Naive thymus-derived CD4-positive, alpha-beta T cell (primary cell): Measurements from ENCODE around the gene RIMBP3B. TPM values are rescaled to one million over a fixed set of nuclear protein-coding genes. Genes with fewer than 3 reads are reported as not detected.
A peak's percentile ranks its signal among the peaks of the same experiment; 100 is the strongest.
"Not testable (repeated sequence)": the region's sequence is repeated elsewhere in the genome, so short reads cannot be mapped to it uniquely, and the experiment has no call there.

Experiments used
- ATAC-seq: fragments of 150-1000 bp; cut with Tn5 transposase; 2 replicates; pipeline ENCODE4 v1.10.0; 2021; ENCODE audit warnings: mild to moderate bottlenecking, moderate library complexity
- CTCF ChIA-PET: fragments of 350-600 bp; sonication (Branson Sonifier 250); formaldehyde crosslinking; loops from one replicate; lab custom pipeline; 2021; ENCODE audit warnings: antibody characterized with exemption; lab: Charles Lee
- POLR2A ChIA-PET: fragments of 350-600 bp; sonication (Branson Sonifier 250); formaldehyde crosslinking; loops from one replicate; lab custom pipeline; 2021; ENCODE audit warnings: antibody characterized with exemption, inconsistent platforms; lab: Charles Lee
- DNase-seq, 9 donors: peaks; one replicate each; pipeline versions ENCODE4 v3.0.0 to v3.0.0-alpha.2; 2020 to 2022; ENCODE audit warnings: mixed read lengths in 1 of 9
- H3K27ac ChIP-seq: one replicate; pipeline ENCODE4 v1.7.0; 2013; ENCODE audit warnings: mild to moderate bottlenecking, low read depth, low read length, moderate library complexity
- H3K27me3 ChIP-seq, 2 donors: one replicate each; pipeline ENCODE4 v1.7.0; 2013; ENCODE audit warnings: low read length in 2 of 2, mild to moderate bottlenecking in 2 of 2, moderate library complexity in 2 of 2; ENCODE audit not compliant: control insufficient read depth in 2 of 2, insufficient read depth in 2 of 2
- H3K36me3 ChIP-seq, 3 experiments: 1 replicate in 2 of 3; 2 replicates in 1 of 3; pipeline ENCODE4 v1.7.0; 2013; ENCODE audit warnings: low read length in 3 of 3, mild to moderate bottlenecking in 3 of 3, moderate library complexity in 1 of 3; ENCODE audit not compliant: insufficient read depth in 3 of 3, control insufficient read depth in 2 of 3
- H3K4me1 ChIP-seq, 2 donors: one replicate each; pipeline ENCODE4 v1.7.0; 2013; ENCODE audit warnings: low read length in 2 of 2, mild to moderate bottlenecking in 2 of 2, moderate library complexity in 1 of 2; ENCODE audit not compliant: control insufficient read depth in 2 of 2, insufficient read depth in 2 of 2
- H3K4me3 ChIP-seq: 2 replicates; pipeline ENCODE4 v1.7.0; 2013; ENCODE audit warnings: mild to moderate bottlenecking, low read length
- H3K9me3 ChIP-seq, 3 experiments: 1 replicate in 2 of 3; 2 replicates in 1 of 3; pipeline ENCODE4 v1.7.0; 2013; ENCODE audit warnings: low read length in 3 of 3; ENCODE audit not compliant: control insufficient read depth in 2 of 3
- H3K27ac Mint-ChIP-seq, 9 donors: one replicate each; pipeline ENCODE4 v1.8.0; 2020 to 2022; ENCODE audit warnings: mixed read lengths in 9 of 9, mild to moderate bottlenecking in 8 of 9, moderate library complexity in 5 of 9, inconsistent platforms in 2 of 9
- H3K27me3 Mint-ChIP-seq, 5 donors: one replicate each; pipeline ENCODE4 v1.8.0; 2021 to 2022; ENCODE audit warnings: mixed read lengths in 5 of 5, mild to moderate bottlenecking in 1 of 5
- H3K36me3 Mint-ChIP-seq, 5 donors: one replicate each; pipeline ENCODE4 v1.8.0; 2020 to 2022; ENCODE audit warnings: mixed read lengths in 5 of 5, mild to moderate bottlenecking in 3 of 5, inconsistent platforms in 1 of 5
- H3K4me1 Mint-ChIP-seq, 7 donors: one replicate each; pipeline ENCODE4 v1.8.0; 2020 to 2022; ENCODE audit warnings: mixed read lengths in 7 of 7, mild to moderate bottlenecking in 3 of 7, inconsistent platforms in 1 of 7
- H3K4me3 Mint-ChIP-seq, 10 donors: one replicate each; pipeline ENCODE4 v1.8.0; 2020 to 2022; ENCODE audit warnings: mild to moderate bottlenecking in 10 of 10, mixed read lengths in 10 of 10, moderate library complexity in 6 of 10, inconsistent platforms in 2 of 10
- H3K9me3 Mint-ChIP-seq, 11 donors: one replicate each; pipeline ENCODE4 v1.8.0; 2020 to 2022; ENCODE audit warnings: mixed read lengths in 11 of 11, mild to moderate bottlenecking in 4 of 11, inconsistent platforms in 1 of 11, moderate library complexity in 1 of 11
- intact Hi-C, 2 donors: fragments of 100-400 bp; cut with micrococcal nuclease; formaldehyde crosslinking; loops; one replicate each; pipeline ENCODE4 v1.15.1; 2023
- polyA plus RNA-seq, 2 donors: library from polyadenylated mRNA; unstranded; fragments of 300-500 nt; fragmentation: Illumina TruSeq; gene quantifications; one replicate each; pipeline ENCODE4 v1.2.3, GENCODE V29; 2021
- total RNA-seq, 6 experiments: library from RNA in 5 of 6; stranded (reverse) in 5 of 6; gene quantifications; 1 replicate in 5 of 6; 2 replicates in 1 of 6; pipeline ENCODE4 v1.2.3 and lab custom pipeline; 2021 to 2026

RIMBP3B gene
- total and polyA plus RNA-seq, 7 experiments from 2014 or later: 0.31 to 4.1 (median 1.1) TPM; not detected in 1

DNA sequence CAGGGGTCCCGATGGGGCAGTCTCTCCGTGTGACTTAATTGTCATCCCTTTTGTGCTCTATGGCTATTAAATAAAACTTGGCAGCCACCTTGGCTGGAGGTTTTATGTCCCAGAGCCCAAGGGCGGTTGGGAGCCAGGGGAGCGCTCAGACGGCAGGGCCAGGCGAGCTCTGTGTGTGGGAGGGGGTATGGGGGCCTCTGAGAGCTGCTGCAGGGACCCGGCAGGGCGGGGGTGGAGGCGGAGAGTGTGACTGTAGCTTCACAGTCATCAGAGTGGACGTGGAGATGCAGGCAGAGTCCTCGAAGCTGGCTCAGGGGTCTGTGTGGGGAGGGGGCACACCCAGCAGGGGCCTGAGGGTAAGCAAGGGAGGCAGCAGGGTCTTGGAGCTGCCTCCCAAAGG, 19.2 kb upstream of the RIMBP3B start:
- H3K36me3 ChIP-seq, H3K4me1 Mint-ChIP-seq, H3K4me1 ChIP-seq, POLR2A ChIA-PET, CTCF ChIA-PET, H3K9me3 Mint-ChIP-seq, ATAC-seq, H3K27ac ChIP-seq, H3K27me3 Mint-ChIP-seq, DNase-seq, intact Hi-C loops, H3K27me3 ChIP-seq, H3K27ac Mint-ChIP-seq, H3K9me3 ChIP-seq, H3K4me3 Mint-ChIP-seq, H3K36me3 Mint-ChIP-seq, H3K4me3 ChIP-seq: not testable (repeated sequence)

DNA sequence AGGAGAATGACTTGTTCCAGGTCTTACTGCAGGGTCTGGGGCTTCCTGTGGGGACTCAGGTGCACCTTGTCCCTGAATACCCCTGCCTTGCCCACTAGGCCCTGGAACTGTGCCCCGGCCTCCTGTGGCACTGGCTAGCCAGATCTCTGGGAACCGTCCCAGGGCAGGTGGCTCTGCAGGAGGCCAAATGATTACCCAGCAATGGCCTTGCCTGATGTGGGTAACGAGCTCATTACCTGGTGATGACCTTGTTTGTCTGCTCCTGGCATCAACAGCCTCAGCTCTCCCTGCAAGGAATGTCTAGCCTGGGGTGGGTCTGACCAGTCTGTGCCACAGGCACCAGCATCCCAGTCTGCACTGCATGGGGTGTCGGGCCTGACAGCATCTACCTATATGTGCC, 18.2 kb upstream of the RIMBP3B start:
- ATAC-seq, H3K4me3 ChIP-seq, H3K9me3 Mint-ChIP-seq, H3K4me1 ChIP-seq, intact Hi-C loops, H3K9me3 ChIP-seq, H3K4me3 Mint-ChIP-seq, POLR2A ChIA-PET, CTCF ChIA-PET, H3K4me1 Mint-ChIP-seq, DNase-seq, H3K27me3 Mint-ChIP-seq, H3K36me3 ChIP-seq, H3K27me3 ChIP-seq, H3K36me3 Mint-ChIP-seq, H3K27ac ChIP-seq, H3K27ac Mint-ChIP-seq: not testable (repeated sequence)

DNA sequence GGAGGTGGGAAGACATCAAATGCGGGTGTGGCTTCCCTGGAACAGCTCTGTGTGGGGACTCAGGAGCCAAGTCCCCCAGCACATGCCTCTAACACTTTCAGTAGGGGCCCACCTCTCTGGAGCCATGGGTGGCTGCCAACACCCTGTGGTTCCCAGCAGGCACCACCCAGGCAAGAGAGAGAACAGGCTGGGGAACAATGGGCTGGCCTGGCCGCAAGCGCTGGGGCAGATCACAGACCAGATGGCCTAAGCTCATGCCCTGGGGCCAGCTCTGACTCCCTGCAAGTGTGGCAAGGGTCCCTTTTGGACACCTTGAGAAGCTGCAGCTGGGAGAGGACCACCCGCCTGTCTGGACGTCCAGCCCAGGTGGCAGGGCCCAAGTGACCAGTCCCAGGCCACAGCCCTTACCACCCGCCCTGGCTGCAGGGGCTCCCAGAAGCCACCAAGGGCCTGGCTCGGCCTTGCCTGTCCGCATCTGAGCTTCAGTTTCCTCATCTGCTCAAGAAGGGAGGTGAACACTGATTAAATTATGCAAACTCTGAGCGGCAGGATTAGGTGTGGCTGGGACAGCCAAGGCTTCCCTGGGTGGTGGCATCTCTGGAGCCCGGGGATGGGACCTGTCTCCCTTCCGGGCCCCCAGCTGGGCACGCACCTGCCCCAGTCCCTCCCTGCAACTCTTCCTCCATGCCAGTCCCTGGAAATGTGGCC, 14.8 kb upstream of the RIMBP3B start:
- H3K9me3 Mint-ChIP-seq, H3K4me3 Mint-ChIP-seq, intact Hi-C loops, ATAC-seq, POLR2A ChIA-PET, CTCF ChIA-PET, H3K4me3 ChIP-seq, H3K4me1 Mint-ChIP-seq, H3K4me1 ChIP-seq, H3K9me3 ChIP-seq, H3K27ac ChIP-seq, DNase-seq, H3K27me3 Mint-ChIP-seq, H3K36me3 Mint-ChIP-seq, H3K27ac Mint-ChIP-seq, H3K27me3 ChIP-seq, H3K36me3 ChIP-seq: not testable (repeated sequence)

DNA sequence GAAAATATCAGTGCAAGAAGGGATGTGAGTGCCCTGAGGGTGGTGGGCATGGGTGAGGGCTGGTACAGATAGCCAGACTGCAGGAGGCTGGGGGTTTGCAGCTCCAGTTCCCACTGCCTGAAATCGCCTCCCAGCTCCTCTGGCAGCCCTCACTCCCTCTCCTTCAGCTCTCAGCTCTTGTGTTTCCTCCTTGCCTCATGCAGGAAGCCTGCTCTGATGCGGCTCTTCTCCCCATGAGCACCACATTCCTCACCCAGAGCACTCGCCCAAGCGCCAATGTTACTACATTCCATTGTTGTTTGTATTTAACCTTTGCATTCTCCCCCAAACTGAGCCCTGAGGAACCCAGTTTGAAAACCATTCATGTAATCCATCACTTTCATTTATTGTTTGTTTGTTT, 7.7 kb upstream of the RIMBP3B start:
- H3K27ac ChIP-seq, H3K27me3 Mint-ChIP-seq, H3K27ac Mint-ChIP-seq, H3K27me3 ChIP-seq, H3K36me3 ChIP-seq, H3K9me3 ChIP-seq, H3K4me3 ChIP-seq, POLR2A ChIA-PET, H3K4me3 Mint-ChIP-seq, H3K4me1 ChIP-seq, DNase-seq, H3K36me3 Mint-ChIP-seq, CTCF ChIA-PET, ATAC-seq, H3K4me1 Mint-ChIP-seq, H3K9me3 Mint-ChIP-seq, intact Hi-C loops: not testable (repeated sequence)

DNA sequence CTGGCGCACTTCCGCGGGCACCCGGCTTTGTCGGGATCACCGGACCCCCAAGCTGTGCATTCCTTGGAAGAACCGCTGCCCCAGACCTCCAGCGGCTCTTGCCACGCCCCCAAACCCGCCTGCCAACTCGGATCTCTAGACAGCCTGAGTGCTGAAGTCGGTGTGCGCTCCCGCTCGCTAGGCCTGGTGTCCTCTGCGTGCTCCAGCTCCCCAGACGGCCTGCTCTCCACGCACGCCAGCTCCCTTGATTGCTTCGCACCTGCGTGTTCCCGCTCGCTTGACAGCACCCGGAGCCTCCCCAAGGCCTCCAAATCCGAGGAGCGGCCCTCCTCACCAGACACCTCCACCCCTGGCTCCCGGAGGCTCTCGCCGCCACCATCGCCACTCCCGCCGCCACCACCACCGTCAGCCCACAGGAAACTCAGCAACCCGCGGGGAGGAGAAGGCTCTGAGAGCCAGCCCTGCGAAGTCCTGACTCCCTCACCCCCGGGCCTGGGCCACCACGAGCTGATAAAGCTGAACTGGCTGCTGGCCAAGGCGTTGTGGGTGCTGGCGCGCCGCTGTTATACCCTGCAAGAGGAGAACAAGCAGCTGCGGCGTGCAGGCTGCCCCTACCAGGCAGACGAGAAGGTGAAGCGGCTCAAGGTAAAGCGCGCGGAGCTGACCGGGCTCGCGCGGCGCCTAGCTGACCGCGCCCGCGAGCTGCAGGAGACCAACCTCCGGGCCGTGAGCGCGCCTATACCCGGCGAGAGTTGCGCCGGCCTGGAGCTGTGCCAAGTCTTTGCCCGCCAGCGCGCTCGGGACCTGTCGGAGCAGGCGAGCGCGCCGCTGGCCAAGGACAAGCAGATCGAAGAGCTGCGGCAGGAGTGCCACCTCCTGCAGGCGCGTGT, 1.2 kb downstream of the RIMBP3B start:
- H3K4me1 Mint-ChIP-seq, H3K9me3 Mint-ChIP-seq, H3K4me1 ChIP-seq, H3K27me3 Mint-ChIP-seq, H3K4me3 Mint-ChIP-seq, H3K27ac ChIP-seq, H3K27ac Mint-ChIP-seq, H3K36me3 ChIP-seq, H3K27me3 ChIP-seq, intact Hi-C loops, H3K9me3 ChIP-seq, DNase-seq, POLR2A ChIA-PET, H3K4me3 ChIP-seq, CTCF ChIA-PET, H3K36me3 Mint-ChIP-seq: not testable (repeated sequence)
- peak; percentile 73 for ATAC-seq

DNA sequence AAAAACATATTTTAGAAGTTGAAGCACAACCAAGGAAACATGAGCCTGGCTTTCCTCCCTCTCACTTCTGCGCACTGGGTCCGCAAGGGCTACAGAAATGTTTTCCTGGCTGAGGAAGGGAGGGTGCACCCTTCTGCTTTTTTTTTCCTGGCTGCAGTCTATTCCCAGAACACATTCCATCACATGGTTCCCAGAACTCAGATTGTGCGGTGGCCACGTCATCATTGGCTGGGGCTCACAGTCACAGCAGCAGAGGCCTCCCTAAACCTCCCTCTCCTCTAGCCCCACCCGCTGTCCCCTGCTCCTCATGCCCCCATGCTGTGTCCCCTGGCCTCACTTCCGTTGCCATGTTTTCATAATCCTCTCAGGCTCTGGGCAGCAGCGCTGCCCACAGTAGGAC, 5.9 kb downstream of the RIMBP3B start:
- H3K27ac Mint-ChIP-seq, H3K36me3 Mint-ChIP-seq, POLR2A ChIA-PET, intact Hi-C loops, CTCF ChIA-PET, H3K4me3 Mint-ChIP-seq, H3K9me3 ChIP-seq, H3K27me3 Mint-ChIP-seq, H3K36me3 ChIP-seq, H3K4me3 ChIP-seq, H3K9me3 Mint-ChIP-seq, H3K4me1 ChIP-seq, H3K4me1 Mint-ChIP-seq, DNase-seq, ATAC-seq, H3K27me3 ChIP-seq, H3K27ac ChIP-seq: not testable (repeated sequence)

DNA sequence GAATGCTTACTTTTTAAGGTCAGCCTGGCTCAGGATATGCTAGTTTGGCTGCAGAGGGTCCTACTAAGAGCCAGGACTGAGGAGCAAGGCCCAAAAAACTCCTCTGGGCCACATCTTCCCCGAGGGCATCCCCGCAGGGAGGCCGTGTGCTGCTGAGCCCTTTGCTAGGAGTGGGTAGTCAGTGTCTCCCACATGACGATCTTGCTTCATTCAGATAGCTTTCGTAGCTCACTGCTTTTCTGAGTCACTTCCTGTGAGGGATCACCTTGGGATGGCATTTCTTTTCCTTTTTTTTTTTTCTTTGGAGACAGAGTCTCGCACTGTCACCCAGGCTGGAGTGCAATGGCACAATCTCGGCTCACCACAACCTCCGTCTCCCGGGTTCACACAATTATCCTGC, 6.5 kb downstream of the RIMBP3B start:
- H3K27ac ChIP-seq, H3K27ac Mint-ChIP-seq, H3K36me3 ChIP-seq, POLR2A ChIA-PET, DNase-seq, ATAC-seq, H3K4me1 Mint-ChIP-seq, H3K4me3 ChIP-seq, H3K4me3 Mint-ChIP-seq, H3K36me3 Mint-ChIP-seq, intact Hi-C loops, H3K27me3 ChIP-seq, CTCF ChIA-PET, H3K9me3 Mint-ChIP-seq, H3K27me3 Mint-ChIP-seq, H3K9me3 ChIP-seq, H3K4me1 ChIP-seq: not testable (repeated sequence)
